HS-5 (cell line): ENCODE measurements around the gene CSNK2A1.
"Not testable (repeated sequence)": the region's sequence is repeated elsewhere in the genome, so short reads cannot be mapped to it uniquely, and the experiment has no call there.

ENCODE experiments used
- DNase-seq: peaks from one replicate; pipeline ENCODE4 v3.0.0-alpha.2; 2012; ENCODE audit warnings: low read depth

CSNK2A1 gene

DNA sequence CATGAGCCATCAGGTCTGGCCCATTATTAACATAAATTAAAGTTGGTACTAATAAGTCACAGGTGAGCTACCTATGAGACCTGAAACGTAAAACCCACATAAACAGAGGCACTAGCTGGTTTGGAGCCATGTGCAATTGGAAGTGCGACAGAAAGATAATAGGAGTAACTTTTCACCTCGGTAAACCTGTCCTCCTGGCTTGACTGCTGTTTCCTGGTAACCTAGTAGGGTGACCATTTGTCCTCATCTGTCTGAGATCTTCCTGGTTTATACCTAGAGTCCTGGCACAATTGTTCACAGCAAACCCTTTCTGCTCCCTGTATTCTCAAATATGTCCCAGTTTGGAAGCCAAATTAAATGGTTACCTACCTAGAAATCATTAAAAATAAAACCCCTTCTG, 88.6 kb downstream of the CSNK2A1 start:
- no peak for DNase-seq

DNA sequence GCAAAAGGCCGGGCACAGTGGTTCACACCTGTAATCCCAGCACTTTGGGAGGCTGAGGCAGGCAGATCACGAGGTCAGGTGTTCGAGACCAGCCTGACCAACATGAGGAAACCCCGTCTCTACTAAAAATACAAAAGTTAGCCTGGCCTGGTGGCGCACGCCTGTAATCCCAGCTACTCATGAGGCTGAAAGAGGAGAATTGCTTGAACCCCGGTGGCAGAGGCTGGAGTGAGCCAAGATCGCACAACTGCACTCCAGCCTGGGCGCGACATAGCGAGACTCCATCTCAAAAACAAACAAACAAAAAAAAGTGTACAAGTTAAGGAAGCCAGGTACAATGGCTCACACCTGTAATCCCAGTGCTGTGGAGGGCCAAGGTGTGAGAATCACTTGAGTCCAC, 91.6 kb downstream of the CSNK2A1 start:
- DNase-seq = not testable (repeated sequence)

DNA sequence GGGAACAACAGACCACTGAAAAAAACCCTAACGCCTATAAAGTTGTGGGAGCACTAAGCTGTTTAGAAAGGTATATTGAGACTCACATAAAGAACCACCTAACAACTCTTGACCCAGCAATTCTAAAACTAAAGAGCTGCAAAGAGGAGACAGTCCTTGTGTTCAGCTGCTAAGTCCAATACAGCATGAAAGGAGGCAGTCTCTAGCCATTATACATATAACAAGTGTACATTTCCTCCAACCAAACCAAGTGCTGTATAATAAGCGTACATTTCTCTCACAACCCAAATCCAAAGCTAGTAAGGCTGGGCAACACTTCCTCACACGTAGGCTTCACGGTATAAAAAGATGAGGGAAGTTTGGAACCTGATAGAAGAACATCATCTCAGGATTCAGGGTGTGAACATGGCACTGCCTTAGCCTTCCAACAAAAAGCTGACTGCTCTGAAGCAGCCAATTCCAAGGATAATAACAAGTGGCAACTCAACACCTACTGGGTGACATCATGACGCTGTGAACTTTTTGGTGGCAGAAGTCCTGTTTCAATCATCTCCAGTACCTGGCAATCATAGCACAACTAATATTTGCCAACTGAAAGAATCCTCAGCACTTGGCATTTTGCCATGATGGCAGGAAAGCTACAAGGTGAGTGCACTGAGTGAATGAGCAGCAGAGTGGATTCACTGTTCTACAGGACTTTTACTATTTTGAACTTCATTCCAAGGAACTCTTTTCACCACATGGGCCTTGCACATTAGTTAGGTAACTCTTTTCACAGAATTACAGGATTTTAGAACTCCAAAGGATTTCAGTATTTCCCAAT, 97.9 kb downstream of the CSNK2A1 start:
- no peak for DNase-seq

DNA sequence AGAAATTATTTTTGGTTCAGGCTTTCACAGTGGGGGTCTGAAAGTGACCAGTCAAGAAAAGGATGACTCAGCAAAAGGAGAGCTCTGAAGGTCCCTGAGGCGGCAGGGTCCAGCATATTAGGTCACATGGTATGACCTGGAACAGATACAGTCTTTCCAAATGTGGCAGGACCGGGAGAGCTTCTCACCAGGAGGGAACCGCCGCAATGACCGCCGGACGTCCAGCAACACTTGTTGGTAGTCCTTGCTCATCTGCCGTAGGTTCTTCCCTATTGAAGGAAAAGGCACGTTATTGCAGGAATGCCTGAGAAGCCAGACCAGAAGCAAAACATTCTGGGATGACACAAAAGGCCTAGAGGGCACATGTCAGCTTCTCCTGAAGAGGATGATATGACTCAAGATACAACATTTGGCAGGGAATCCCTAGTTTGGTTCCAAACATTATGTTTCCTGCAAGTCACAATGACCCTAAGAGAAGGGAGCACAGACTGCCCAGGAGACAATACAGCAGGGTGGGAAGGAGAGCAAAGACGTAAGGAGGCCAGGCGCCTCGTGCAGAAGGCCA, 98.6 kb downstream of the CSNK2A1 start:
- DNase-seq = no peak

DNA sequence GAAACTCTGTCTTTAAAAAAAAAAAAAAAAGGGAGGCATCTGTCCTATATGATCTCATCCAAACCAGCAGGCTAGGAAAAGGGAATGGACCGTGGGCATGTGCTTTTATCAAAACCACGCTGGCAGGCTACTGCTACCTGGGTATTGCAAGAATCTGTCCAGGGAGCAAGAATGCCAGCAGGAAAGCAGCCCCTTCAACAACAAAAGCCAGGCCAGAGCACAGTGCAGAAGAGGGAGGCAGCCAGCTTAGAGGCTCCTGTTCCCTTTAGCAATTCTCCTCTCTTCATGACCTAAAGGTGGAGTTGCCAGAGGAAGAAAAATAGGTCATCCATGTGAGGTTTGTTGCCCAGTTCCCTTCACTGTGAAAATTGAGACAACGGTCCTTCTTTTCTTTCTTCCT, 99.5 kb downstream of the CSNK2A1 start:
- no peak for DNase-seq

DNA sequence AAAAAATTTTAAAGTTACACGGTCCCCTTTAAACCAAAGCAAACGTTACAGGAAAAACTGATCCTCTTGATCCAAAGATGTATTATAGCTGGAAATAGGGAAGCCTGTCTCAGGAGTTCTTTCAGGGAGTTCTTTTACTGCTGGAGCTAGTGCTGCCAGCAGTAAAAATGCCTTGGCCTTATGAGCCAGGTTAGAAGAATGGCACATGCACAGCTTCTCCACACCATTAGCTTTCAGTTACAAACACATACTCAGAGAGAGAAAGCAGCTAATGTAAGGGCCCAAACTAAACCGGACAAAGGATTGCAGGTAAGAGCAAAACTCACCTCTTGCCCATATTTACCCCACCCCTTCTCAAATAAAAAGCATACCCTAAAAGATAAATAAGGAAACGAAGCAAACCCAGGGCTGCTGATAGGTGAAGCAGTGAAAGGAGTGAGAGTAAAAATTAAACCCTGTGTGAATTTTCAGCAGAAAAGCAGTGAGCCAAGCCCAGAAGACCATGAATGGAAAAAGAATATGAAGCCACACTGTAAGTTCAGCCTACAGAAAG, 100.3 kb downstream of the CSNK2A1 start:
- no peak for DNase-seq

DNA sequence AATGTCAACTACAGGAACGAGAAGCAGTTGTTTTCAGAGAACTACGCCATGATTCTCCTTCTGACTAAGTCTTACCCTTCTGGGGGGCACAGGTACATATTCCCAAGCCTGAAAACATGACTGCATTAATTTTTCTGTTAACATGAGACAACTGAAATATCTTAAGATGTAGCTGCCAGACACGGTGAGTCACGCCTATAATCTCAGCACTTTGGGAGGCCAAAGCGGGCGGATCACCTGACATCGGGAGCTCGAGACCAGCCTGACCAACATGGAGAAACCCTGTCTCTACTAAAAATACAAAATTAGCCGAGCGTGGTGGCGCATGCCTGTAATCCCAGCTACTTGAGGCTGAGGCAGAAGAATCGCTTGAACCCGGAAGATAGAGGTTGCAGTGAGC, 103.0 kb downstream of the CSNK2A1 start:
- no peak for DNase-seq

DNA sequence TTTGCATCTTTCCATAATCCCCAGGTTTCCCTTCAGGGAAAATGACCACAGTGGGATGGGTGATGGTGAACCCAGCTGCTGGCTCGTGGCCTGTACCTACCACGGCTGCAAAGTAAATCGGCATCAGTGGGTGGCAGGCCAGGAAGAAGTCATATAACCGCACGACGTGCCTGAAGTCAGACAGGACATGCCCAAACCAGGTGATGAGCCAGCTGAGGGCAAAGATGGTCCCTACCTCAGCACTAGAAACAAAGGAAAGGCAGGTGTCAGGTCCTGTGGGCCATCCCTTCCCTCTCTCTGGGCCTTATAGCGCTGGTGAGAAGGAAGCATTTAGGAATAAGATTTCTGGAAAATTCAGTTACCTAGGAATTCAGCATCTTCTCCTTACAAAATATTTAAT, 103.4 kb downstream of the CSNK2A1 start:
- no peak for DNase-seq

DNA sequence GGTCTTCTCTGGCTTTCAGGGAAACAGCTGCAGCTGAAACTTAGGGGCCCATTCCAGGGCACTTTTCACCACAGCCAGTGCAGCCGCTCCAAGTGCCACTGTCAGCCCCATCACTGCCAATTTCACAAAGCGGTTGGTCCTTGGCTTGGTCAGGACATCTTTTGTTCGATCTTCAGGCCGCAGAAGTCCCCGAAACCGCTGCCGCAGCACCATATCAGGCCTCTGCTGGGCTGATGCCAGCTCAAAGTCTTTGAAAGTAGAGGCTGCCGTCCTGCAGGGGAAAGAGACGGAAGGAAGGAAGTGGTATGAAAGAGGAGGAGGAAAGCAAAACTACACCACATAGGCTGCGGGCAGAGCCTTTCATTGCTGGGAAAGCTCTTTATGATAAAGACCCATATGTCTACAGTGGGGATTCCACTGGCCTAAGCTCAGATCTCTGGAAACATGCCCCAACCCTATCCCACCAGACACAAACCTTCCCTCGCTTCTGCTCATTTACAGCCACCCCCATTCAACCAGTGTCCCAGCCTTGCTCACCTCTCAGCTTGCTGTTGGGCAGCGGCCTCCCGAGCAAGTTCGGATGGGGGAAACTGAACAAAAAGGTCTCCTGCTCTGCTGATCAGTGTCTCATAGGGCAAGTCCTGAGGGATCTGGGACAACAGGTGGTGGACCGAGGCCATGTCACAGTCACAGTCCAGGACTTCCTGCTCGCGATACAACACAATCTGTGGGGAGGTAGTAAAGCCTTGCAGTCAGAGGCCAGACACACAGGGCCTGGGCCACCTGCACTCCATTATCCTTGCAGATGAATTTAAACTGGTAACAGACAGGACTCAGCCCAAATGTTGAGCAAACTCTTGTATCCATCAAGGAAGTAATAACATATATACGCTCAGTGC, 104.8 kb downstream of the CSNK2A1 start:
- DNase-seq = no peak

DNA sequence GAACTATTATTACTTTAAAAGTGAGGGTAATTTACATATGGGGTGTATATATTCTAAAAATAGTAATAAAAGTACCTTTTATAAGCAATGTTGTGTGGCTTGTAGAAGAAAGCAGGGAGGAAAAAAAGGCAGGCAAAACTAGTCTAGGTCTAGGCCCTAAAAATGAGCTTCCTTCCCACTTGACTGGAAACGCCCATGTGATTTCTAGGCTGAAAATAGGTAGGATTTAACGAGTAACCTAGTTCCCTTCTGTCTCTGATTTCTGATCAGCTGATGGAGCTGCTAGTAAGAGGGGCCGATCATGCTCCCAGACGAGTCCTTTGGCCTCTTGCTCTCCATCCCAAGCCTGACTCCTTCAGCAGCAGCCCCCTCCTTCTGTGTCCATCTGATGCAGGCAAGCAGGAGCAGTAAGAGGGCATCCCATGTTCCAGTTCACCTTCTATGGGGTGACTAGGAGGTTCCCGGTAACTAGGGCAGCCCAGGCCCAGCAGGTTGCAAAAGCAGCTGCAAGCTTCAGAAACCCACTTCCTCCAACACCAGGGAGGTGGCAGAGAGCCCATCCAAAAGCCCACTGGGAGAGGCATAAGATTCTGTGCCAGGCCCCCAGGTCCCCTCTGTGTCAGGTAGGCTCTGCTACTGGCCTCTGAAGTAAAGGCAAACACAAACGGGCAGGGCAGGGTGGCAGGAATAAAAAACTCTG, 105.7 kb downstream of the CSNK2A1 start:
- no peak for DNase-seq

DNA sequence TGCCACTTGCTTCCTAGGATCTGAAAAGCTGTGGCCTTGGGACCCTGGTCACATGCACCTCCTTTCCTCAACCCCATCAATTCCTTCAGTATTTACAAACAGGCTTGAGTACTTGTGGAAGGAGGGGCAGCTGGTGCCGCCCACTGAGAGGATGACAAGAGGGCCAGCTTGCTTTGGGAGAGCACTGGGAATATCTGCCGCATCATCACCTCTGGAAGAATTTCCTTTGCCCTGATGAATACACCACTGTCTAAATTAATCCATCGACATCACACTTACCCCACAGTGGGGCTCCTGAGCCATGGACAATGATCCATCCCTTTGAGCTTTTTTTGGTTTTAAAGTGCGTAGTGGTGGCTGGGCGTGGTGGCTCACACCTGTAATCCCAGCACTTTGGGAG, 107.1 kb downstream of the CSNK2A1 start:
- DNase-seq = no peak

DNA sequence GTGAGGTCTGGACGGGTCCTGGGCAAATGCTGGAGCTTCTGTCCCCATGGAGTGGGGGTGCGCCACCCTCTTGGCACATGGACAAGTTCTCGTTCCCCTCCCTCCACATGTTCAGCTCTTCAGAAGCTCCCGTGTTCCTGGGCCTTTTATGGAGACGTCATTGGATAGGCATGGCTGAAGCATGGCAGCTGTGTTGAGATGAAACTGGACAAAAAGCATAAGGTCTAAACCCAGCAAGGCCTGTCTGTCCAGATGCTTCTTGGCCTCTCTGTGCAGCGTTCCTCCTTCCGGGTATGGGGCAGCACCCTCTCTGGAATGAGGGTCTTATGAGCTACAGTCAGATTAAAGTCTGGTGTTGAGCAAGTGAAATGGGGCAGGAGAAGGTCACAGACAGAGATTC, 108.0 kb downstream of the CSNK2A1 start:
- DNase-seq = no peak

DNA sequence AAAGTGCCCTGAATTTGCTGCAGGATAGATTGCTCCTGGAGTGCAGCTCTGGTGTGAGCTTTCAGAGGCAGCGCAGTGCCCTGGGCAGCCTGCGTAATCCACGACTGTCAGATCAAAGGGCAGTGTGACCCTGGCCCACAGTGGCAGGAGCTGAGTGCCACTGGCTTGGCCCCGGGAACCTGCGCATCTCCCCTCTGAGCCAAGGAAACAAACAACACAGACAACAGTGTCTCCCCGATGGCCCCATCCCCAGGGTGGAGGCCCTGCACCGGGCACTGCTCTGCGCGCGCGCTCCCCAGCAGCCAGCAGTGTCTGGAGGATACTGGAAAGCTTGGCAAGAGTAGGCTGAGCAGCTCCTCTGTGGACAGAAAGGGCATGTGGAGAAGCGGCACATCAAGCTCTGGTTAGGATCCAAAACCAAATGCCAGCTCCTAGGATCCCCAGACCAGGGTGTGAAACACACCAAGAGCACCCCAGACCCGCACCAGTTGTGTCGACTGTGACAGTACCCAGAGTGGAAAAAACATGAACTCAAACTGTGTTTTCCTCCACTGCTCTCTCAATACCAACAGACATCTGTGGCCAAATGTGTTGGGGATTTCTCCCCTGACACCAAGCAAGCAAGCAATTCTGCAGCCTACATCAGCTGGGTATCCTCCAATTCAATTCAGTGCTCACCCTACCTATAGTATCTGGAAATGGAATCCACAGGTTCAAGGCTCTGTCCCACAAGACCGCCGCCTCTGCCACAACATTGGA, 108.8 kb downstream of the CSNK2A1 start:
- no peak for DNase-seq

DNA sequence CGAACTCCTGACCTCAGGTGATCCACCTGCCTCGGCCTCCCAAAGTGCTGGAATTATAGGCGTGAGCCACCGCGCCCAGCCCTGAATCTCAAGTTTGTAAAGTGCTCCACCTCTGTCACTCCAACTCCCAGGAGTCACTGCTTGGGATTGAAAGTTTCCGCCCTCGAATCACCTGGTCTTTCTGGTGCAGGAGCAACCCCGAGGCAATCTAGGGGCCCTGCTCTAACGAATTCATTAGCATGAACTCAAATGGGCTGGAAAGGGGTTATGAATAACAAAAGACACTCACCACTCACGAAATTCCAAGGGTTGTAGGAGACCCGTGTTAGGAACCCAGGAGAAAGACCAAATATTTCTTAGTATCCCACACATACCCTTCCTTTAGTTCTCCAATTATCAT, 109.4 kb downstream of the CSNK2A1 start:
- no peak for DNase-seq

DNA sequence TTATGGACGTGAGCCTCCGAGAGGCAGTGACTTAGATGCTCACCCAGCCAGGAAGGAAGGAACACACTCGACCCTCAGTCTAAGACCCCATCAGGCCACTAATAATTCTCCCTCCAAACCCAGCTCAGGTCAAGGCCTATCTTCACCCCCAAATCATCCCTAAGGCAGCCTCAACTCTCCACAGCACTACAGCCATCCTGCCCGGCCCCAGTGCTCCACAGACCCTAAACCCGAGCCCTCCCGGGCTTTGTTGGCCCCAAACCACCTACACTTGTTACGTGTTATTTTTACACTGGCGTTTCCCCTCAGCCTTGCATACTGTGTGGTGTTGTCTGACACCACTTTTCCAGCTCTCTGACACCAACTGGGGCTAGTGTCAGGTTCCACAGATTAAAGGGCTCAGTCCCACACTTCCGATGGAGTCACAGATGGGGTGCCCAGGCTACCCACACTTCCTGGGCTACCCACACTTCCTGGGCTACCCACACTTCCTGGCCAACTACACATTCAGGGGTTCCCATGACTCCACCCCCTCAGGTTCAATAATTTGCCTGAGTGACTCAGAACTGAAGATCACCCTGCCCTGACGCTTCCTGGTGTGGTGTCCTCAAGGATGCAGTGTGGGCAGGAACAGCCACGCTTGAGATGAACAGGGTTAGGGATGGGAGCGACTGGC, 110.2 kb downstream of the CSNK2A1 start:
- DNase-seq = no peak

DNA sequence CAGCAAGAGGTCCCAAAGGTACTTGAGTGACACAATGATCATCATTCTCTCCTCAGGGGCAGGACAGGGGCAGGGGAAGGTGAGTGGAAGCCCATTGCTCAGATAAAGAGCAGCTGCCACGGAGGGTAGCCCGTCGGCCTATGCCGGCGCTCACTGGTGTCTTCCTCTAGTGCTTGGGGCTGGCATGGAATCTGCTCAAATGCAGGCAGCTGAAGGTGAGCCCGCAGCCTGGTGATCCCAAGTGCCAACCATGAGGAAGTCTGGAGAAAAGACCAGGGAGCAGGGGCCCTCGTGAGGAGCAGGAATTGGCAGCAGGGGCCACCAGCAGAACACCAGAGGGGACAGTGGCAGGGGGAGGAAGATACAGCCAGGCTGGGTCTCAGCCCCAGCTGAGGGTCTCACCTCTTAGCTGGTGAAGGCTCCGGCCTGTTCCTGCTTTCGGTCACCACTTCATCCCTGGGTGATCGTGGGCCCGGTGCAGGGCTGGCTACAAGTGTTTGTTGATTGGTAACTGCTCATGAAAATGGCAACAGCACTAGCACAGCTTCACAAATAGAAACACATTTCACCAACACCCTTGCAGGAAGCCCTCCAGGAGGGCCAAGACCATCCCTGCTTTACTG, 110.8 kb downstream of the CSNK2A1 start:
- DNase-seq = no peak

DNA sequence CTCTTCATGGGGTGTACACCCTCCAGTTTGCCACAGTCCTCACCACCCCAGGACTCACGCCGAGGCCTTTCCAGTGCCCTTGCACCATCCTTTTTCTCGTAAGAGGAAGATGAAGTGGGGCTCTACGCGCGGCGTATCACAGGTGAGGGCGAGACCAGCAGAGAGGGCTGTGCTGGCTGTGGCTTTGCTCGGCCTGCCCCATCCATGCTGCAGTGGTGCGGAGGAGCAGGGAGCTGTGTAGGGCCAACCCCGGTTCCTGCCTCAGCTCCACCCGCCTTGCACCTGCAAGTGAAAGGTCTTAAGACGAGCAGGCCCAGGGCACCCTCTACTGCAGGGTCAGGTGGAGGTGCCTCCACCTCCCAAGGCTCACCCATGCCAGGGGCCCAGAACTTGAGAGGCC, 111.4 kb downstream of the CSNK2A1 start:
- DNase-seq = no peak

DNA sequence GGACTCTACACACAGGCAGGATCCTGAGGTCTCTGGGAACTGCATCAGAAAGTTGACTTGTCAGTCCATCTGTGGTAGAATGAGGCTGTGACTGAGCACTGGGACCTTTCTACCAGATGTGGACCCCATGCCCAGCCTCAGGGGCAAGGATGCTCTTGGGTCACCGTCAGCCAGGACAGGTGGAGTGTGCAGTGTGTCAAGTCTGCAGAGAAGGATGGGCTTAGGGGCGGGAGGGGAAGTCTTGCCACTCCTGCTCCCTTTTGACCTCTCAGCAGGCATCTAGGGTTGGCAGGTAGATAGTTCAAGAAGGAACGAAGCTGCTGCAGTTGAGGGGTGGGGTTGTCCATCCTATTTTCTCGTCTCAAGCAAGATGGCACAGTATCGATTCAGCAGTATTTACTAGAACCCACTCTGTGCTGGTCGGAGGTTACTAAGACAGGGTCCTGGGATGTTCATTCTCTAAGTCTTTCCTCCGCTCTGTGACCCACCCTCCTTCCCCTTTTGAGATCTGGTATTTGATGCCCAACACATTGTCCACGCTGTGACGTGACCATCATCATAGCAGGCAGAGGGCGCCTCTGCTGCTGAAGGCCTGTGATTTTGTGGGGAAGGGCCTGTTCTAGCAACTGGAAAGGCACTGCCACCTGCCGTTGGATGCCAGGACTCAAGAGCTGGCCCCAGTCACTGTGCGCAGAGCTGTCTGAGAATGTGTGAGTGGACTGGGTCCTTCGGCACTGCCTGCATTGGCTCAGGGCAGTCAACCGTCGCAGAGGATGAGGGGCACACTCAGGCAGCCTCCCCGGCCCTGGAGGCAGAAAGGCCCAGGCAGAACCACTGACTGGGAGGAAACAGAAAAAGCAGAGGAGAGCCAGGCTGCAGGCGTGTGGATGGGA, 112.3 kb downstream of the CSNK2A1 start:
- DNase-seq = no peak
